ENCODE results near the gene MINDY3. TPM values are rescaled to one million over a fixed set of nuclear protein-coding genes. Genes with fewer than 3 reads are reported as not detected.
"Not testable (repeated sequence)": the region's sequence is repeated elsewhere in the genome, so short reads cannot be mapped to it uniquely, and the experiment has no call there.

Gene MINDY3
- total RNA-seq, 4 donors from 2014 or later = 32.8 to 44.2 (median 38.2) TPM

DNA sequence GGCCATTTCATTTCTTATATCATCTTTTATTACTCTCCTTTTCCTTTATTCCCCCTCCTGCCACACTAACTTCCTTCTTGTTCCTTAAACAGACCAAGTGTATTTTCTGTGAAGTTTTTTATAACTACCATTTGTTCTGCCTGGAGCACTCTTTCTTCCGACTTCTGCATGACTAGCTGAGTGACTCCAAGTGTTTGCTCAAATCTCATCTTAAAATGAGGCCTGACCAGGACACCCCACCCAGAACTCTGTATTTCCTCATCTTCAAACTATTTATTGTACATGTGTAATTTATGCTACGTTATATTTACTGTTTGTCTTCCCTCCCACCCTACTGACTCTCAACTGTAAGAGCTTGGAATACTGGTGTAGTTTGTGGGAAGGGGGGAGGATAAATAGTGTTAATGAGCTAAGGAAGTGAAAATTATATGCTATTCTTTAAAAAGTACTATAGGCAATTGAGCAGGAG lies 3.2 kb downstream of the MINDY3 start:
- H3K27me3 ChIP-seq = no peaks in the 10 kb centered on the region
- TF ChIP-seq POLR2A (IDR thresholded peaks at IDR 0.05) = no peak
- TF ChIP-seq, protein P1, sequence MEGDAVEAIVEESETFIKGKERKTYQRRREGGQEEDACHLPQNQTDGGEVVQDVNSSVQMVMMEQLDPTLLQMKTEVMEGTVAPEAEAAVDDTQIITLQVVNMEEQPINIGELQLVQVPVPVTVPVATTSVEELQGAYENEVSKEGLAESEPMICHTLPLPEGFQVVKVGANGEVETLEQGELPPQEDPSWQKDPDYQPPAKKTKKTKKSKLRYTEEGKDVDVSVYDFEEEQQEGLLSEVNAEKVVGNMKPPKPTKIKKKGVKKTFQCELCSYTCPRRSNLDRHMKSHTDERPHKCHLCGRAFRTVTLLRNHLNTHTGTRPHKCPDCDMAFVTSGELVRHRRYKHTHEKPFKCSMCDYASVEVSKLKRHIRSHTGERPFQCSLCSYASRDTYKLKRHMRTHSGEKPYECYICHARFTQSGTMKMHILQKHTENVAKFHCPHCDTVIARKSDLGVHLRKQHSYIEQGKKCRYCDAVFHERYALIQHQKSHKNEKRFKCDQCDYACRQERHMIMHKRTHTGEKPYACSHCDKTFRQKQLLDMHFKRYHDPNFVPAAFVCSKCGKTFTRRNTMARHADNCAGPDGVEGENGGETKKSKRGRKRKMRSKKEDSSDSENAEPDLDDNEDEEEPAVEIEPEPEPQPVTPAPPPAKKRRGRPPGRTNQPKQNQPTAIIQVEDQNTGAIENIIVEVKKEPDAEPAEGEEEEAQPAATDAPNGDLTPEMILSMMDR (IDR thresholded peaks at IDR 0.05) = no peak
- no peak for DNase-seq
- peaks cover 11 to 41% of the 10 kb centered on the region in 2 donors for H3K4me1 ChIP-seq
- no peak overlapping the region for H3K27ac ChIP-seq
- WGBS, 2 donors = 88 to 90% methylated on average over 2 of the region's 2 CpGs
- no peak overlapping the region for H3K4me3 ChIP-seq (replicated peaks in 1 of 3)
- H3K36me3 ChIP-seq = no peaks in the 10 kb centered on the region
- H3K9me3 ChIP-seq = no peaks in the 10 kb centered on the region
- intact Hi-C loops (cut with DNase I) = no loop called here

DNA sequence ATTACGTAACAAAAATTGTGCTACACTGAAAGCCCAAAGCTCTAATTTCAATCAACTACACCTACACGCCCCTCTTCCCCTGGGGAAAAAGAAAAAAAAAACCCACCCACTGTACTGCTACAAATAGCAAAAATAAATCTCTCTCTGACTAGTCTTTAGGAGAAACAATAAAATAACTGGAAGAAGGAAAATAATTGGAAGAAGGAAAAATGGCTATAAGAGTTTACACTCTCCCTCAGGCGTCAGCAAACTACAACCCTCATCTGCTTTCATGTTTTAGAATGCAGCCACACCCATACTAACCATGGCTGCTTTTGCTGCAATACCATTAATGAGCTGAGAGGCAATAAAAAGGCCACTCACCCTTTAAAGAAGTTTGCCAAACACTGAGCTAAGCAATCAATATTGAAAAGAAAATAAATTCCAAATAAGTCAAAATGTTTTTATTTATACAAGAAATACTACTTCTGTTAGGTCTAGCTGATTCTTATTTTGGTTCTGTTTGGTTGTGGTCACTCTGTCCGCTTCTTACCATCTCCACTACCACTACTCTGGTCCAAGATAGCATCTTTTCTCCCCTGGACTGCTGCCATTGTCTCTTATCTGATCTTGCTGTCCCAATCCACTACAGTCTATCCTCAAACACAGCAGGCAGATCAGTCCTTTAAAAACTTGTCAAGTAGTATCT lies 3.8 kb downstream of the MINDY3 start:
- WGBS, 2 donors = 90 to 94% methylated on average over 4 of the region's 4 CpGs
- Histone ChIP-seq H3K27ac (no peak overlapping the region), H3K4me1 (peaks cover 11 to 41% of the 10 kb centered on the region in 2 donors)

DNA sequence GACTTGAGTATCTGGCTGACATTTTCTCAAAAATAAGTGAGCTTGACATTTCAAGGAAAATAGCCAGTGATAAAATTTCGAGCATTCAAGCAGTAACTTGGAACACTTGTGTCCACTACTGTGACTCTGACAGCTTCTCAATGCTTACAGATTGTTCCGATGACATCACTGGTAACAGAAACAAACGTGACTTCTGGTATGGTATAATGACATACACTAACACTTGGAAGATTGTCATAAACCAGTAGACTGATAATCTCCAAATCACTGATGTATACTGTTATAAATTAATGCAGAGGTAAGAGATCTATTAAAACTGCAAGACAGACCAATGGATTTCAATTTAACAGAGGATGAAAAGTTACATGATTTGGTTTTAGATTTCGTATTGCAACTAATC lies 6.5 kb downstream of the MINDY3 start:
- Histone ChIP-seq H3K4me3 (replicated peaks in 1 of 3) (no peak overlapping the region), H3K9me3 (no peaks in the 10 kb centered on the region), H3K27me3 (no peaks in the 10 kb centered on the region), H3K4me1 (peaks cover under 1 to 32% of the 10 kb centered on the region in 2 donors), H3K27ac (no peak overlapping the region), H3K36me3 (no peaks in the 10 kb centered on the region)
- 49 to 54% methylated on average over 4 of the region's 4 CpGs for WGBS, 2 donors
- TF ChIP-seq, protein P1 (IDR thresholded peaks at IDR 0.05) = no peak
- TF ChIP-seq POLR2A (IDR thresholded peaks at IDR 0.05) = no peak
- no peak for DNase-seq
- intact Hi-C loops (cut with DNase I) = no loop called here

More for the DNA sequence above, 3.8 kb downstream of the MINDY3 start:
- intact Hi-C loops (cut with DNase I) = no loop called here
- TF ChIP-seq, protein P1 (IDR thresholded peaks at IDR 0.05) = no peak
- no peak for TF ChIP-seq POLR2A (IDR thresholded peaks at IDR 0.05)
- no peaks in the 10 kb centered on the region for H3K9me3 ChIP-seq
- H3K4me3 ChIP-seq (replicated peaks in 1 of 3) = no peak overlapping the region
- H3K36me3 ChIP-seq = no peaks in the 10 kb centered on the region
- no peak for DNase-seq
- H3K27me3 ChIP-seq = no peaks in the 10 kb centered on the region

DNA sequence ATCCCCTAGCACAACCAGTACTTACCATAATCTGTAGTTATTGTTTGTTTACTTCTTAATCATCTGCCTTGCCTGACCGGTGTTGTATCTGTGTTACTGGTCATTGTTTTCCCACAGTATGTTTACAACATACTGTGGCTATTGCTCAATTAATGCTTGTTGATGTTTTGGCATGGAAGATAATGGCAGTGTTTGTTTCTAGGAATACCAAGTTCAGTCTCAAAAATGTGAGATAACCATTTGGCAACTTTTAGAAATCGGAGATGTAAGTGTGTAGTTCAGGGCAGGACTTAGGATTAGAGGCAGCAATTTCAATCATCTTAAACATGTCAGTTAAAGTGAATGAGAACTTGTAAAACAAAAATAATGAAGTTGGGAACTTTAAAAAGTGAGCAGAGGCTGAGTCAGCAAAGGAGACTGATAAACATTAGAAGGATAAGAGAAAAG lies 8.2 kb downstream of the MINDY3 start:
- H3K36me3 ChIP-seq = no peaks in the 10 kb centered on the region
- WGBS, 2 donors = 89 to 92% methylated on average over 2 of the region's 2 CpGs
- TF ChIP-seq, protein P1 (IDR thresholded peaks at IDR 0.05) = no peak
- no peak for TF ChIP-seq POLR2A (IDR thresholded peaks at IDR 0.05)
- no peaks in the 10 kb centered on the region for H3K27me3 ChIP-seq
- no peak overlapping the region for H3K27ac ChIP-seq
- intact Hi-C loops (cut with DNase I) = no loop called here
- peaks cover 0 to 20% of the 10 kb centered on the region in 2 donors for H3K4me1 ChIP-seq
- no peak overlapping the region for H3K4me3 ChIP-seq (replicated peaks in 1 of 3)
- H3K9me3 ChIP-seq = no peaks in the 10 kb centered on the region
- DNase-seq = no peak

DNA sequence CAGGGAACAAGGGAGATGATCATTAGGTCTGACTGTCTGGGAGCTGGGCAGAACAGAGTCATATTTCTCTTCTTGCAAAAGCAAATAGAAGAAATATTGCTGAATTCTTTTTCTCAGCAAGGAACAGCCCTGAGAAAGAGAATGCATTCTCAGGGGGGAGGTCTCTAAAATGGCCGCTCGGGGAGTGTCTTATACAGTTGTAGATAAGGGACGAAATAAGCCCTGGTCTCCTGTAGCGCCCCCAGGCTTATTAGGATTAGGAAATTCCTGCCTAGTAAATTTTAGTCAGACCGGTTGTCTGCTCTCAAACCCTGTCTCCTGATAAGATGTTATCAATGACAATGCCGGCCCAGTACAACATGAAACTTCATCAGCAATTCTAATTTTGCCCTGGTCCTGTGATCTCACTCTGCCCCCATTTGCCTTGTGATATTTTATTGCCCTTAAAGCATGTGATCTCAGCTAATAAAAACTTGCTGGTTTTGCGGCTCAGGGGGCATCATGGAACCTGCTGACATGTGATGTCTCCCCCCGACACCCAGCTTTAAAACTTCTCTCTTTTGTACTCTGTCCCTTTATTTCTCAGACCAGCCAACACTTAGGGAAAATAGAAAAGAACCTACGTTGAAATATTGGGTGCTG lies 9.8 kb downstream of the MINDY3 start:
- H3K4me3 ChIP-seq (replicated peaks in 1 of 3); H3K9me3 ChIP-seq; intact Hi-C loops (cut with DNase I); DNase-seq; H3K27me3 ChIP-seq; H3K27ac ChIP-seq; H3K36me3 ChIP-seq: not testable (repeated sequence)
- peaks cover 0 to 10% of the 10 kb centered on the region in 2 donors for H3K4me1 ChIP-seq
- 95 to 98% methylated on average over 9 of the region's 9 CpGs for WGBS, 2 donors
